IPS-18a (cell line): ENCODE data around the gene VMP1.

Experiments used
- H3K27ac ChIP-seq: one replicate; pipeline ENCODE4 v1.5.1; 2013; ENCODE audit warnings: low read length
- H3K27me3 ChIP-seq: one replicate; pipeline ENCODE4 v1.6.1; 2013; ENCODE audit warnings: mild to moderate bottlenecking, low read length; ENCODE audit not compliant: control insufficient read depth, insufficient read depth
- H3K36me3 ChIP-seq: one replicate; pipeline ENCODE4 v1.6.1; 2013; ENCODE audit warnings: low read depth, low read length; ENCODE audit not compliant: control insufficient read depth
- H3K4me1 ChIP-seq: one replicate; pipeline ENCODE4 v1.6.1; 2013; ENCODE audit warnings: low read depth, low read length; ENCODE audit not compliant: control insufficient read depth
- H3K4me3 ChIP-seq: one replicate; pipeline ENCODE4 v1.5.1; 2013; ENCODE audit warnings: low read length
- H3K9ac ChIP-seq: one replicate; pipeline ENCODE4 v1.6.1; 2013; ENCODE audit warnings: mild to moderate bottlenecking, low read length, moderate library complexity
- H3K9me3 ChIP-seq: one replicate; pipeline ENCODE4 v1.6.1; 2013; ENCODE audit warnings: low read depth, low read length; ENCODE audit not compliant: control insufficient read depth

VMP1 gene

GRCh38 chr17:59890720-59891119 lies 183.3 kb downstream of the VMP1 start:
- Histone ChIP-seq H3K27ac (no peak overlapping the region), H3K4me3 (no peak overlapping the region), H3K36me3 (peaks cover 14% of the 10 kb centered on the region), H3K9me3 (no peaks in the 10 kb centered on the region), H3K27me3 (no peaks in the 10 kb centered on the region), H3K9ac (no peak overlapping the region), H3K4me1 (peaks cover 6% of the 10 kb centered on the region)
